ENCODE results near the gene ALAS2. TPM values are rescaled to one million over a fixed set of nuclear protein-coding genes. Genes with fewer than 3 reads are reported as not detected.
"Not testable (repeated sequence)": the region's sequence is repeated elsewhere in the genome, so short reads cannot be mapped to it uniquely, and the experiment has no call there.

The ALAS2 gene
- total RNA-seq: not detected
- long read RNA-seq, partial matches to known transcripts: 0 of 1 reads
- long read RNA-seq, other reads (novel, unspliced or antisense): 0 of 1 reads

GRCh38 chrX:55030271-55031205, at the start of gene ALAS2:
Gene ALAS2, minus strand, starts transcription at chrX:55030977. Its CDS starts 4,977 bp downstream, at chrX:55026000.
- intact Hi-C loops (cut with micrococcal nuclease): no loop called here
- ATAC-seq (no peak), DNase-seq (no peak)

GRCh38 chrX:55074851-55075467, 44.2 kb upstream of the ALAS2 start, which contains the start of gene PAGE2B:
Gene PAGE2B, plus strand, starts transcription at chrX:55075030. Its CDS starts 1,012 bp downstream, at chrX:55076042.
- ATAC-seq: no peak
- intact Hi-C loops (cut with micrococcal nuclease): no loop called here
- DNase-seq: no peak

GRCh38 chrX:55072286-55072685, 41.5 kb upstream of the ALAS2 start:
- intact Hi-C loops (cut with micrococcal nuclease): no loop called here
- ATAC-seq: no peak
- DNase-seq: no peak

- DNase-seq; intact Hi-C loops (cut with micrococcal nuclease); ATAC-seq: not testable (repeated sequence)
Observed at GRCh38 chrX:55067180-55067579, 36.4 kb upstream of the ALAS2 start.

GRCh38 chrX:55057675-55058249, 27.0 kb upstream of the ALAS2 start:
- no peak for DNase-seq
- ATAC-seq: peak; percentile 64
- intact Hi-C loops (cut with micrococcal nuclease): no loop called here

GRCh38 chrX:55056820-55057674, 26.3 kb upstream of the ALAS2 start:
- intact Hi-C loops (cut with micrococcal nuclease): no loop called here
- ATAC-seq: no peak
- no peak for DNase-seq

GRCh38 chrX:55050599-55050998, 19.8 kb upstream of the ALAS2 start:
- DNase-seq; ATAC-seq; intact Hi-C loops (cut with micrococcal nuclease): not testable (repeated sequence)

GRCh38 chrX:55041514-55041913, 10.7 kb upstream of the ALAS2 start:
- intact Hi-C loops (cut with micrococcal nuclease): no loop called here
- DNase-seq (no peak), ATAC-seq (no peak)

- intact Hi-C loops (cut with micrococcal nuclease): no loop called here
- ATAC-seq (no peak), DNase-seq (no peak)
Observed at GRCh38 chrX:55039471-55039870, 8.7 kb upstream of the ALAS2 start.

- no peak for ATAC-seq
- intact Hi-C loops (cut with micrococcal nuclease): no loop called here
- no peak for DNase-seq
Observed at GRCh38 chrX:55033429-55033828, 2.7 kb upstream of the ALAS2 start.

GRCh38 chrX:55029291-55029690, 1.5 kb downstream of the ALAS2 start:
- DNase-seq: no peak
- intact Hi-C loops (cut with micrococcal nuclease): no loop called here
- ATAC-seq: no peak

GRCh38 chrX:55028611-55029010, 2.2 kb downstream of the ALAS2 start:
- intact Hi-C loops (cut with micrococcal nuclease): no loop called here
- no peak for DNase-seq
- no peak for ATAC-seq

GRCh38 chrX:55028040-55028439, 2.7 kb downstream of the ALAS2 start:
- ATAC-seq: no peak
- intact Hi-C loops (cut with micrococcal nuclease): no loop called here
- no peak for DNase-seq

- ATAC-seq: no peak
Observed at GRCh38 chrX:55026840-55027239, 3.9 kb downstream of the ALAS2 start.

GRCh38 chrX:55026143-55026542, 4.6 kb downstream of the ALAS2 start:
- ATAC-seq (no peak), DNase-seq (no peak)
- intact Hi-C loops (cut with micrococcal nuclease): no loop called here

More at GRCh38 chrX:55026840-55027239, 3.9 kb downstream of the ALAS2 start:
- intact Hi-C loops (cut with micrococcal nuclease): no loop called here
- no peak for DNase-seq

GRCh38 chrX:55014897-55015299, 15.9 kb downstream of the ALAS2 start:
- no peak for ATAC-seq
- intact Hi-C loops (cut with micrococcal nuclease): no loop called here
- DNase-seq: no peak

GRCh38 chrX:55011294-55011693, 19.5 kb downstream of the ALAS2 start:
- no peak for ATAC-seq
- DNase-seq: no peak
- intact Hi-C loops (cut with micrococcal nuclease): no loop called here

- intact Hi-C loops (cut with micrococcal nuclease): no loop called here
- DNase-seq: peak; percentile 35
- peak; percentile 92 for ATAC-seq
Observed at GRCh38 chrX:55008571-55009358, 22.0 kb downstream of the ALAS2 start.
